B cell (primary cell): ENCODE data around the gene ETDC. TPM values are rescaled to one million over a fixed set of nuclear protein-coding genes. Genes with fewer than 3 reads are reported as not detected.

ENCODE experiments used
- ATAC-seq: fragments of 200-7000 bp; cut with Tn5 transposase; one replicate; pipeline ENCODE4 v1.10.0; 2021; ENCODE audit warnings: low read depth, mild to moderate bottlenecking, moderate number of reproducible peaks, moderate library complexity
- CTCF ChIA-PET: fragments of 350-600 bp; sonication (Branson Sonifier 250); formaldehyde crosslinking; loops from one replicate; lab custom pipeline; 2021; ENCODE audit warnings: antibody characterized with exemption, inconsistent platforms; lab: Charles Lee
- POLR2A ChIA-PET: fragments of 350-600 bp; sonication (Branson Sonifier 250); formaldehyde crosslinking; loops from one replicate; lab custom pipeline; 2021; ENCODE audit warnings: antibody characterized with exemption; lab: Charles Lee
- DNase-seq: peaks from one replicate; pipeline ENCODE4 v3.0.0; 2013
- H2AFZ ChIP-seq: 2 replicates; pipeline ENCODE4 v1.6.1; 2012; ENCODE audit warnings: mild to moderate bottlenecking, low read depth, low read length; ENCODE audit not compliant: insufficient read depth, poor library complexity, severe bottlenecking
- H3K27ac ChIP-seq, 2 donors: 1 replicate in 1 of 2; 2 replicates in 1 of 2; pipeline ENCODE4 v1.5.1; 2012 to 2013; ENCODE audit warnings: low read length in 2 of 2, mild to moderate bottlenecking in 2 of 2, moderate library complexity in 1 of 2
- H3K27me3 ChIP-seq, 4 experiments: fragments of 200-600 bp in 1 of 4; sonication (generic) in 1 of 4; replicated peaks in 1 of 4; 1 replicate in 2 of 4; 2 replicates in 2 of 4; pipeline versions ENCODE4 v1.6.1 to v1.7.0; 2013 to 2016; ENCODE audit warnings: low read length in 3 of 4, mild to moderate bottlenecking in 2 of 4, mixed read lengths in 1 of 4, moderate library complexity in 1 of 4; ENCODE audit not compliant: insufficient read depth in 4 of 4, control insufficient read depth in 3 of 4; ENCODE audit errors: control extremely low read depth in 1 of 4
- H3K36me3 ChIP-seq, 2 experiments: replicated peaks in 1 of 2; 1 replicate in 1 of 2; 2 replicates in 1 of 2; pipeline versions ENCODE4 v1.6.1 to v1.7.1; 2013; ENCODE audit warnings: low read length in 1 of 2; ENCODE audit not compliant: insufficient read depth in 2 of 2, control insufficient read depth in 1 of 2; ENCODE audit errors: control extremely low read depth in 1 of 2, extremely low read depth in 1 of 2
- H3K4me1 ChIP-seq, 2 donors: fragments of 200-600 bp in 1 of 2; sonication (generic) in 1 of 2; 1 replicate in 1 of 2; 2 replicates in 1 of 2; pipeline versions ENCODE4 v1.5.1 to v1.6.1; 2013 to 2017; ENCODE audit warnings: low read length in 2 of 2; ENCODE audit not compliant: control insufficient read depth in 2 of 2, insufficient read depth in 2 of 2
- H3K4me2 ChIP-seq: replicated peaks from 2 replicates; pipeline ENCODE3; 2012; ENCODE audit warnings: mild to moderate bottlenecking, low read depth, low read length; ENCODE audit not compliant: poor library complexity, severe bottlenecking
- H3K4me3 ChIP-seq, 5 experiments: fragments of 200-600 bp in 1 of 5; sonication (generic) in 1 of 5; 1 replicate in 3 of 5; 2 replicates in 2 of 5; pipeline versions ENCODE4 v1.5.1 to v1.7.0; 2011 to 2016; ENCODE audit warnings: low read length in 4 of 5, mild to moderate bottlenecking in 4 of 5, low read depth in 2 of 5, control low read depth in 1 of 5, moderate library complexity in 1 of 5; ENCODE audit not compliant: insufficient read depth in 1 of 5; ENCODE audit errors: control extremely low read depth in 1 of 5, extremely low read depth in 1 of 5
- H3K79me2 ChIP-seq: fragments of 200-600 bp; sonication (generic); one replicate; pipeline ENCODE4 v1.6.0; 2016; ENCODE audit warnings: low read length; ENCODE audit not compliant: control insufficient read depth, insufficient read depth
- H3K9ac ChIP-seq: fragments of 200-600 bp; sonication (generic); 2 replicates; pipeline ENCODE4 v1.6.1; 2017; ENCODE audit warnings: mild to moderate bottlenecking, low read length, moderate library complexity
- H3K9me3 ChIP-seq, 3 donors: one replicate each; pipeline versions ENCODE4 v1.6.1 to v1.7.1; 2013; ENCODE audit warnings: low read length in 2 of 3; ENCODE audit not compliant: control insufficient read depth in 2 of 3, insufficient read depth in 1 of 3; ENCODE audit errors: control extremely low read depth in 1 of 3
- H4K20me1 ChIP-seq: 2 replicates; pipeline ENCODE4 v1.6.0; 2012; ENCODE audit warnings: mild to moderate bottlenecking, low read length; ENCODE audit not compliant: insufficient read depth, control insufficient read depth, poor library complexity, severe bottlenecking
- H3K27ac Mint-ChIP-seq: one replicate; pipeline ENCODE4 v1.8.0; 2021; ENCODE audit warnings: mixed read lengths
- H3K27me3 Mint-ChIP-seq: one replicate; pipeline ENCODE4 v1.8.0; 2021; ENCODE audit warnings: mixed read lengths
- H3K4me1 Mint-ChIP-seq: one replicate; pipeline ENCODE4 v1.8.0; 2021; ENCODE audit warnings: mixed read lengths
- H3K4me3 Mint-ChIP-seq: one replicate; pipeline ENCODE4 v1.8.0; 2021; ENCODE audit warnings: mixed read lengths
- H3K9me3 Mint-ChIP-seq: one replicate; pipeline ENCODE4 v1.8.0; 2022; ENCODE audit warnings: mixed read lengths; ENCODE audit not compliant: insufficient read depth
- CTCF ChIP-seq: fragments of 200-600 bp; IDR thresholded peaks from one replicate; pipeline ENCODE4 v1.8.0; 2022; ENCODE audit warnings: antibody characterized with exemption, mild to moderate bottlenecking
- EZH2 ChIP-seq: IDR thresholded peaks from 2 replicates; pipeline ENCODE4 v1.6.1; 2012; ENCODE audit warnings: borderline replicate concordance, low read depth, mild to moderate bottlenecking, moderate library complexity, low read length; ENCODE audit not compliant: insufficient read depth, poor library complexity, severe bottlenecking
- WGBS: methylation state at CpG from one replicate; pipeline ENCODE4 v1.1.5; 2013; ENCODE audit warnings: missing lambda C conversion rate; ENCODE audit not compliant: insufficient coverage; 5-methylcytosine and 5-hydroxymethylcytosine counted together
- intact Hi-C: fragments of 100-400 bp; cut with micrococcal nuclease; formaldehyde crosslinking; loops from one replicate; pipeline ENCODE4 v1.10.0; 2022
- polyA plus RNA-seq: library from polyadenylated mRNA; depleted of rRNA; stranded (reverse); fragments of >200 nt; gene quantifications from 2 replicates; pipeline ENCODE4 v1.2.3, GENCODE V29; 2012
- total RNA-seq, 2 donors: library from RNA; stranded (reverse); fragments of 120-200 nt in 1 of 2; gene quantifications; 1 replicate in 1 of 2; 2 replicates in 1 of 2; pipeline versions ENCODE4 v1.2.3 to v1.2.4, GENCODE V29; 2013 to 2022

Gene ETDC
- total and polyA plus RNA-seq, 2 donors (not counting 1 experiment from before 2014, with no cell fraction given) = not detected

DNA sequence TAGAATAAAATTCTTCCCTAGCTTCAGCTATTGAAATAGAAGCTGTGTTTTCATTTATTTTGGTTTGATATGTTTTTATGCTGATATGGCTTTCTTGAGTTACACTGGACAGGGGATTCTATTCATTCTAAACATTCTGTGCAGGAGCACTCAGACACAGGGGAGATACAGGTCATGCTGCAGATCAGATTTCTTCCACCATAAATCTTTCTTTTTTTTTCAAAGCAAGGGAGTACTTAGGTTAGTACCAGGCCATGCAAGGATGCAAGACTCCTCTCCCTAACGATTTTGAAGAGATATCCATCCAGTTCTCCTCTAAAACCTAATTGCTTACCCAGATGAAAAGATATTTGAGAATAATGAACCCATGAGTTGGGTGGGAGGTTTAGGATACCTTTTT is 21.4 kb downstream of the ETDC start:
- POLR2A ChIA-PET = no interaction called here
- Histone ChIP-seq H3K4me1 (no peaks in the 10 kb centered on the region), H3K79me2 (no peaks in the 10 kb centered on the region), H2AFZ (no peak overlapping the region), H3K36me3 (peaks cover 0 to 3% of the 10 kb centered on the region in 2 experiments), H3K4me2 (no peak overlapping the region), H3K4me3 (no peak overlapping the region), H4K20me1 (peaks cover 9% of the 10 kb centered on the region), H3K27ac (no peak overlapping the region), H3K9me3 (no peaks in the 10 kb centered on the region), H3K27me3 (no peaks in the 10 kb centered on the region), H3K9ac (no peak overlapping the region)
- no peak for DNase-seq
- no peak for ATAC-seq
- H3K4me1 Mint-ChIP-seq = peaks cover 10% of the 10 kb centered on the region
- H3K4me3 Mint-ChIP-seq = no peak overlapping the region
- no peak for TF ChIP-seq EZH2
- no peak for TF ChIP-seq CTCF
- no peak overlapping the region for H3K27ac Mint-ChIP-seq
- CTCF ChIA-PET = no interaction called here
- H3K27me3 Mint-ChIP-seq = no peaks in the 10 kb centered on the region
- H3K9me3 Mint-ChIP-seq = no peaks in the 10 kb centered on the region
- intact Hi-C loops = no loop called here
- no CpG with 5 or more reads among the region's 1 CpG for WGBS

GRCh38 chrX:135331525-135331924 is 22.2 kb downstream of the ETDC start:
- no peaks in the 10 kb centered on the region for H3K4me1 ChIP-seq
- ATAC-seq (no peak), DNase-seq (no peak)
- H3K4me1 Mint-ChIP-seq = peaks cover 12% of the 10 kb centered on the region
- H3K4me3 ChIP-seq = no peak overlapping the region
- intact Hi-C loops = no loop called here
- no peak overlapping the region for H3K27ac ChIP-seq
- H4K20me1 ChIP-seq = peaks cover 9% of the 10 kb centered on the region
- no peak overlapping the region for H3K9ac ChIP-seq
- WGBS = no CpG with 5 or more reads among the region's 2 CpGs
- H2AFZ ChIP-seq = no peak overlapping the region
- H3K36me3 ChIP-seq = peaks cover 0 to 3% of the 10 kb centered on the region in 2 experiments
- no peaks in the 10 kb centered on the region for H3K79me2 ChIP-seq
- no peak overlapping the region for H3K27ac Mint-ChIP-seq
- H3K9me3 Mint-ChIP-seq = no peaks in the 10 kb centered on the region
- ChIA-PET POLR2A (no interaction called here), CTCF (no interaction called here)
- H3K4me3 Mint-ChIP-seq = no peak overlapping the region
- no peaks in the 10 kb centered on the region for H3K9me3 ChIP-seq
- no peak overlapping the region for H3K4me2 ChIP-seq
- TF ChIP-seq EZH2 (no peak), CTCF (no peak)
- no peaks in the 10 kb centered on the region for H3K27me3 ChIP-seq
- H3K27me3 Mint-ChIP-seq = no peaks in the 10 kb centered on the region
